Ishikawa (cell line): ENCODE measurements around the gene PDYN.

Experiments
- CEBPB ChIP-seq: IDR thresholded peaks from 2 replicates; pipeline ENCODE4 v1.6.1; 2012
- CREB1 ChIP-seq: IDR thresholded peaks from 2 replicates; pipeline ENCODE4 v1.6.1; 2012; ENCODE audit warnings: low read depth
- EGR1 ChIP-seq: IDR thresholded peaks from 2 replicates; pipeline ENCODE4 v1.6.1; 2012
- EP300 ChIP-seq: IDR thresholded peaks from 2 replicates; pipeline ENCODE4 v1.6.1; 2012; ENCODE audit warnings: borderline replicate concordance
- FOXM1 ChIP-seq: IDR thresholded peaks from 2 replicates; pipeline ENCODE4 v1.6.1; 2012; ENCODE audit warnings: low read depth, borderline replicate concordance
- MAX ChIP-seq: IDR thresholded peaks from 2 replicates; pipeline ENCODE4 v1.6.1; 2012
- NFIC ChIP-seq: IDR thresholded peaks from 2 replicates; pipeline ENCODE4 v1.6.1; 2012
- RAD21 ChIP-seq: IDR thresholded peaks from 2 replicates; pipeline ENCODE4 v1.6.1; 2012; ENCODE audit warnings: low read depth
- REST ChIP-seq: IDR thresholded peaks from 2 replicates; pipeline ENCODE4 v1.6.1; 2012; ENCODE audit warnings: low read depth, mild to moderate bottlenecking
- TAF1 ChIP-seq: IDR thresholded peaks from 2 replicates; pipeline ENCODE4 v1.6.1; 2012; ENCODE audit warnings: low read depth, mild to moderate bottlenecking
- TCF12 ChIP-seq: IDR thresholded peaks from 2 replicates; pipeline ENCODE4 v1.6.1; 2012; ENCODE audit warnings: low read depth
- TEAD4 ChIP-seq: IDR thresholded peaks from 2 replicates; pipeline ENCODE4 v1.6.1; 2012
- YY1 ChIP-seq: IDR thresholded peaks from 2 replicates; pipeline ENCODE4 v1.6.1; 2012; ENCODE audit warnings: low read depth
- ZBTB7A ChIP-seq: IDR thresholded peaks from 2 replicates; pipeline ENCODE4 v1.6.1; 2012; ENCODE audit warnings: low read depth
- TF ChIP-seq, protein P1 (sequence below): IDR thresholded peaks from 2 replicates; pipeline ENCODE4 v1.6.1; 2012

Gene PDYN

GRCh38 chr20:1945134-1945618, 48.7 kb downstream of the PDYN start:
- TF ChIP-seq CEBPB, result no peak
- no peak for TF ChIP-seq RAD21
- no peak for TF ChIP-seq NFIC
- TF ChIP-seq TCF12, result no peak
- TF ChIP-seq TEAD4, result no peak

DNA sequence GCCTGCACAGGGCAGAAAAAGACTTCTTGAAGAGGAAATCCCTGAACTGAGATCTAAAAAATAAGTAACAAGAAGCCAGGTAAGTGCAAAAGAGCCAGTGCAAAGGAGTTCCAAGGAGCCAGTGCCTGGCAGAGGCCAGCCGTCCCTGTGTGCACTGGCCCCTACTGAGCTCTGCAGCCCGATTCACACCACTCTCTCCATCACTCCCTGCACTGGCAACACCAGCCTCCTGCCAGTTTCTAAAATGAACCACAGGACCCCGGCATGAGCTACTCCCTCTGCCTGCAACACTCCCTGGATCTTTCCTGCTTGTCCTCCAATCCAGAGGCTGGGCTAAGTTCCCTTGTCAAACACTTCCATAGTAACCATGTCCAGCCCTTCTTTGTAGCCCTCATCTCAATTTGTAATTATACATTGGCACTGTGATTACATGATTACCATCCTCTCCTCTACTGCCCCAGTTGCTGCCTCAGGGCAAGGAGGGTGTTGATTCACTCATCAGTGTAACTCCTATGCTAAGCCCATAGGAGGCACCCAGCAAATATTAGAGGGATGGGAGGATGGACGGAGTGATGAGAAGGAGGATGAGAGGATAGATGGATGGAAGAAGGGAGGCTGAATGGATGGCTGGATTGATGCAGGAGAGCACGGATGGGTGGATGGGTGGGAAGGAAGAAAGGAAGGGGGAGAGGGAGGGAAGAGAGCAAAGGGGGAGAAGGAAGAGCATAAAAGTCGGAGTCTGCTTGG, 49.3 kb downstream of the PDYN start:
- no peak for TF ChIP-seq CEBPB

DNA sequence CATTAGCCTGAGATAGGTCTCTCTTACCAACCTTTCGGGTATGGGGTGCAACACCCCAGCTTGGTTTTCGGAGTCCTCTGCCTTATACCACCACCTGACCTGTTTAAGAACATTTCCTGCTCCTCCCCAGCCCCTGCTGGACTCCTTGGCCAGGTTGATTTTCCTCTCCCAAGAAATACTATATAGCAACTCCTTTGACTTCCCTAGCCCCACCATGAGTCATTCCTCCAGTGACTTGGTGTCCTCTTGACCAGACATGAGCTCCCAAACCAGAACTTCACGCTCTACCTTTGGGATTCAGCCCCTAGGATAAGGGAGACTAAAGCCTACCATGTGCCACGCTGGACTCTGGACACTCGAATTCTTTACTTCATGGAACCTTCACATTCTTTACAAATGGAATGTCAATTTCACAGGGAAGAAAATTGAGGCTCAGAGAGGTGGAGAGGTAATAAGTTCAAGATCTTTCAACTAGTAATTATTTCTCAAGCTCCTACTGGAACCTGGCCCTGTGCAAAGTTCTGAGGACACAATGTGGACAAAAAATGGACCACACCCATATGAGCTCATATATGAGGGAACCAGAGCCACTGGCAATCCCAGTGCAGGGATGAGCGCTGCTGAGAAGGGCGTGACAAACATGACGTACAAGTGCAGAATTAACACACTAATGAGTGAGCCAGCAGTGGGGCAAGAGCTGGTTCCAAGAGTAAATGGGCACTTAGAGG, 50.4 kb downstream of the PDYN start:
- no peak for TF ChIP-seq ZBTB7A
- no peak for TF ChIP-seq EGR1
- TF ChIP-seq MAX, result no peak
- TF ChIP-seq, protein P1, sequence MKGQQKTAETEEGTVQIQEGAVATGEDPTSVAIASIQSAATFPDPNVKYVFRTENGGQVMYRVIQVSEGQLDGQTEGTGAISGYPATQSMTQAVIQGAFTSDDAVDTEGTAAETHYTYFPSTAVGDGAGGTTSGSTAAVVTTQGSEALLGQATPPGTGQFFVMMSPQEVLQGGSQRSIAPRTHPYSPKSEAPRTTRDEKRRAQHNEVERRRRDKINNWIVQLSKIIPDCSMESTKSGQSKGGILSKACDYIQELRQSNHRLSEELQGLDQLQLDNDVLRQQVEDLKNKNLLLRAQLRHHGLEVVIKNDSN, result no peak
- TF ChIP-seq CEBPB, result no peak
- TF ChIP-seq REST, result no peak
- TF ChIP-seq NFIC, result no peak
- no peak for TF ChIP-seq TCF12
- TF ChIP-seq RAD21, result no peak
- TF ChIP-seq CREB1, result no peak
- no peak for TF ChIP-seq TAF1
- no peak for TF ChIP-seq TEAD4
- TF ChIP-seq FOXM1, result no peak
- TF ChIP-seq YY1, result no peak
- no peak for TF ChIP-seq EP300

- TF ChIP-seq RAD21 (no peak), REST (no peak), NFIC (no peak), EGR1 (no peak), EP300 (no peak), CREB1 (no peak), TEAD4 (no peak), MAX (no peak)
Measured at GRCh38 chr20:1942486-1943274, 51.2 kb downstream of the PDYN start.

DNA sequence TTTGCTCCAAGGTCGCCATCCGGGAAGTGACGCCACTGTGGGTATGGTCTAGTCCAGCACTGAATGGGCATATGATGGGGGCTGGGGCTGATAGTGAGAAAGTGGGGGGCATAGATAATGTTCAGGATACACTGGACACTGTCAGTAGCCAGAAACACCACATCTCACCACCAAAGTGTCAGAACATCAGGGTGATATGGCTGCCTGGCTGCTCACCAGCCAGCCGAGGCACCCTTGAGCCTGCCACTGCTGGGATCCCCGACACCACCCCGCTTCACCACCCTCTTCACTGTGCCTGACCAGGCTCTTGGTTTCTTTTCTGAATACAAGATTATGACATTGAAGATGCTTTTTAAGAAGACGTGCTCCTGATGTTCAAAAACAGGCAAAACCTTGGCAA, 51.8 kb downstream of the PDYN start:
- TF ChIP-seq TAF1 (no peak), TCF12 (no peak), REST (no peak), ZBTB7A (no peak), TEAD4 (no peak), EGR1 (no peak), FOXM1 (no peak), EP300 (no peak), RAD21 (no peak), YY1 (no peak), CREB1 (no peak), CEBPB (no peak), MAX (no peak), NFIC (no peak)
- TF ChIP-seq, protein P1, result no peak
